ENCODE measurements around the gene MIA3. TPM values are rescaled to one million over a fixed set of nuclear protein-coding genes. Genes with fewer than 3 reads are reported as not detected.

Gene MIA3
- total and polyA plus RNA-seq, 2 experiments from 2014 or later: 32.7 to 40.0 TPM

DNA sequence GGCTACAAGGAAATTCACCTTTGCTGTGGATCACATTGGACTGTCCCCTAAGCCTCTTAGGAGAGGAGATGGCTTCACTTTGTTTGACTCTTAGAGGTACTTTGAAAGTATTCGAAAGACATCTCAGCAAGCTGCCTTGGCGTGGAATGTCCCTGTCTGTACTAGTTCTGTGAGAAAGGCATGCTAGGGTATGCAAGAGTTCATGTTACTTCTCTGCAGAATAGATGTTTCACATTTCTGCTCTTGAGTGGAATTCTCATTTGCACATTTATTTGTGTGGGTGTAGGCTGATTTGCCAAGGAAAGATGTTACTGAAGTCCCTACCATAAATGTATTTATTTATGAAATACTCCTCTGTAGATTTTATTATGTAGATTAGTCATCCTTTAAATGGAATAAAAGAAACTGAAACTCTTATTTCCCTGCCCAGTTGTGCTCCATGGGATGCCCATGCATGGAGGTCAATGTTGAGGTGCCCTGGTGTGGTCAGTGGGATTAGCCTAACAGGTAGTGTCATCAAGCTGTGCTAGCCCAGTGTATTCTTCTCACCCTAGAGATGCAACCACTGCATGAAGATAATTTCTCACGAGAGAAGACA lies 13.8 kb downstream of the MIA3 start:
- H3K36me3 Mint-ChIP-seq (ENCODE audit: low read depth): peaks cover 60% of the 10 kb centered on the region
- no peak overlapping the region for H2AFZ ChIP-seq

More for the DNA sequence above, 13.8 kb downstream of the MIA3 start:
- Histone ChIP-seq H3K4me1 (ENCODE audit: insufficient read depth) (no peaks in the 10 kb centered on the region), H3K27ac (ENCODE audit: low read depth) (no peak overlapping the region), H3F3A (replicated peaks; ENCODE audit: low read depth) (no peaks in the 10 kb centered on the region), H3K27me3 (ENCODE audit: insufficient read depth) (no peaks in the 10 kb centered on the region), H4K20me1 (replicated peaks; ENCODE audit: insufficient read depth) (peaks cover 12% of the 10 kb centered on the region), H3K4me2 (no peak overlapping the region), H3K79me2 (replicated peaks; ENCODE audit: insufficient read depth) (no peaks in the 10 kb centered on the region), H3K36me3 (ENCODE audit: insufficient read depth) (peaks cover 44% of the 10 kb centered on the region), H3K9me2 (ENCODE audit: insufficient read depth) (no peaks in the 10 kb centered on the region), H3K4me3 (no peak overlapping the region)
- Mint-ChIP-seq H3K4me1 (no peaks in the 10 kb centered on the region), H3K9me3 (no peaks in the 10 kb centered on the region; the same call in 2 of the 3 replicates), H3K27me3 (ENCODE audit: insufficient read depth, low read depth, poor library complexity) (no peaks in the 10 kb centered on the region), H3K27ac (no peak overlapping the region), H3K4me3 (no peak overlapping the region)
- ATAC-seq (no peak), DNase-seq (ENCODE audit: low spot score) (no peak)
- TF ChIP-seq POLR2AphosphoS5 (IDR thresholded peaks at IDR 0.05; ENCODE audit: low read depth) (no peak), JUNB (IDR thresholded peaks at IDR 0.05; ENCODE audit: unreplicated experiment) (no peak), EZH2 (IDR thresholded peaks at IDR 0.05; ENCODE audit: low read depth, unreplicated experiment) (no peak), STAT1 (IDR thresholded peaks at IDR 0.05; ENCODE audit: unreplicated experiment) (no peak), ZNF331 (CRISPR knock-in tag; IDR thresholded peaks at IDR 0.05; ENCODE audit: low read depth) (no peak), NANOG (IDR thresholded peaks at IDR 0.05; ENCODE audit: borderline replicate concordance) (no peak), CTCF (conservative IDR thresholded peaks at IDR 0.05; ENCODE audit: low read depth in 2 of 2) (no peak), CREB1 (CRISPR knock-in tag; IDR thresholded peaks at IDR 0.05; ENCODE audit: low read depth) (no peak), ZNF114 (CRISPR knock-in tag; IDR thresholded peaks at IDR 0.05) (no peak), ETS1 (IDR thresholded peaks at IDR 0.05) (no peak), REST (IDR thresholded peaks at IDR 0.05; ENCODE audit: unreplicated experiment) (no peak), EZH2phosphoT487 (IDR thresholded peaks at IDR 0.05; ENCODE audit: unreplicated experiment) (no peak)
- TF ChIP-seq, protein P1, sequence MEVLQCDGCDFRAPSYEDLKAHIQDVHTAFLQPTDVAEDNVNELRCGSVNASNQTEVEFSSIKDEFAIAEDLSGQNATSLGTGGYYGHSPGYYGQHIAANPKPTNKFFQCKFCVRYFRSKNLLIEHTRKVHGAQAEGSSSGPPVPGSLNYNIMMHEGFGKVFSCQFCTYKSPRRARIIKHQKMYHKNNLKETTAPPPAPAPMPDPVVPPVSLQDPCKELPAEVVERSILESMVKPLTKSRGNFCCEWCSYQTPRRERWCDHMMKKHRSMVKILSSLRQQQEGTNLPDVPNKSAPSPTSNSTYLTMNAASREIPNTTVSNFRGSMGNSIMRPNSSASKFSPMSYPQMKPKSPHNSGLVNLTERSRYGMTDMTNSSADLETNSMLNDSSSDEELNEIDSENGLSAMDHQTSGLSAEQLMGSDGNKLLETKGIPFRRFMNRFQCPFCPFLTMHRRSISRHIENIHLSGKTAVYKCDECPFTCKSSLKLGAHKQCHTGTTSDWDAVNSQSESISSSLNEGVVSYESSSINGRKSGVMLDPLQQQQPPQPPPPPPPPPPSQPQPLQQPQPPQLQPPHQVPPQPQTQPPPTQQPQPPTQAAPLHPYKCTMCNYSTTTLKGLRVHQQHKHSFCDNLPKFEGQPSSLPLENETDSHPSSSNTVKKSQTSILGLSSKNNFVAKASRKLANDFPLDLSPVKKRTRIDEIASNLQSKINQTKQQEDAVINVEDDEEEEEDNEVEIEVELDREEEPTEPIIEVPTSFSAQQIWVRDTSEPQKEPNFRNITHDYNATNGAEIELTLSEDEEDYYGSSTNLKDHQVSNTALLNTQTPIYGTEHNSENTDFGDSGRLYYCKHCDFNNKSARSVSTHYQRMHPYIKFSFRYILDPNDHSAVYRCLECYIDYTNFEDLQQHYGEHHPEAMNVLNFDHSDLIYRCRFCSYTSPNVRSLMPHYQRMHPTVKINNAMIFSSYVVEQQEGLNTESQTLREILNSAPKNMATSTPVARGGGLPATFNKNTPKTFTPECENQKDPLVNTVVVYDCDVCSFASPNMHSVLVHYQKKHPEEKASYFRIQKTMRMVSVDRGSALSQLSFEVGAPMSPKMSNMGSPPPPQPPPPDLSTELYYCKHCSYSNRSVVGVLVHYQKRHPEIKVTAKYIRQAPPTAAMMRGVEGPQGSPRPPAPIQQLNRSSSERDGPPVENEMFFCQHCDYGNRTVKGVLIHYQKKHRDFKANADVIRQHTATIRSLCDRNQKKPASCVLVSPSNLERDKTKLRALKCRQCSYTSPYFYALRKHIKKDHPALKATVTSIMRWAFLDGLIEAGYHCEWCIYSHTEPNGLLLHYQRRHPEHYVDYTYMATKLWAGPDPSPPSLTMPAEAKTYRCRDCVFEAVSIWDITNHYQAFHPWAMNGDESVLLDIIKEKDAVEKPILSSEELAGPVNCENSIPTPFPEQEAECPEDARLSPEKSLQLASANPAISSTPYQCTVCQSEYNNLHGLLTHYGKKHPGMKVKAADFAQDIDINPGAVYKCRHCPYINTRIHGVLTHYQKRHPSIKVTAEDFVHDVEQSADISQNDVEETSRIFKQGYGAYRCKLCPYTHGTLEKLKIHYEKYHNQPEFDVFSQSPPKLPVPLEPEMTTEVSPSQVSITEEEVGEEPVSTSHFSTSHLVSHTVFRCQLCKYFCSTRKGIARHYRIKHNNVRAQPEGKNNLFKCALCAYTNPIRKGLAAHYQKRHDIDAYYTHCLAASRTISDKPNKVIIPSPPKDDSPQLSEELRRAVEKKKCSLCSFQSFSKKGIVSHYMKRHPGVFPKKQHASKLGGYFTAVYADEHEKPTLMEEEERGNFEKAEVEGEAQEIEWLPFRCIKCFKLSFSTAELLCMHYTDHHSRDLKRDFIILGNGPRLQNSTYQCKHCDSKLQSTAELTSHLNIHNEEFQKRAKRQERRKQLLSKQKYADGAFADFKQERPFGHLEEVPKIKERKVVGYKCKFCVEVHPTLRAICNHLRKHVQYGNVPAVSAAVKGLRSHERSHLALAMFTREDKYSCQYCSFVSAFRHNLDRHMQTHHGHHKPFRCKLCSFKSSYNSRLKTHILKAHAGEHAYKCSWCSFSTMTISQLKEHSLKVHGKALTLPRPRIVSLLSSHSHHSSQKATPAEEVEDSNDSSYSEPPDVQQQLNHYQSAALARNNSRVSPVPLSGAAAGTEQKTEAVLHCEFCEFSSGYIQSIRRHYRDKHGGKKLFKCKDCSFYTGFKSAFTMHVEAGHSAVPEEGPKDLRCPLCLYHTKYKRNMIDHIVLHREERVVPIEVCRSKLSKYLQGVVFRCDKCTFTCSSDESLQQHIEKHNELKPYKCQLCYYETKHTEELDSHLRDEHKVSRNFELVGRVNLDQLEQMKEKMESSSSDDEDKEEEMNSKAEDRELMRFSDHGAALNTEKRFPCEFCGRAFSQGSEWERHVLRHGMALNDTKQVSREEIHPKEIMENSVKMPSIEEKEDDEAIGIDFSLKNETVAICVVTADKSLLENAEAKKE (CRISPR knock-in tag; IDR thresholded peaks at IDR 0.05): no peak
